NCI-H2227 (cell line): ENCODE data around the gene MT1X.
A peak's percentile ranks its signal among the peaks of the same experiment; 100 is the strongest.
"Not testable (repeated sequence)": the region's sequence is repeated elsewhere in the genome, so short reads cannot be mapped to it uniquely, and the experiment has no call there.

Source experiments
- DNase-seq: peaks from one replicate; lab custom pipeline; 2025; ENCODE audit not compliant: unreplicated experiment; lab: John Stamatoyannopoulos, UW

Gene MT1X

DNA sequence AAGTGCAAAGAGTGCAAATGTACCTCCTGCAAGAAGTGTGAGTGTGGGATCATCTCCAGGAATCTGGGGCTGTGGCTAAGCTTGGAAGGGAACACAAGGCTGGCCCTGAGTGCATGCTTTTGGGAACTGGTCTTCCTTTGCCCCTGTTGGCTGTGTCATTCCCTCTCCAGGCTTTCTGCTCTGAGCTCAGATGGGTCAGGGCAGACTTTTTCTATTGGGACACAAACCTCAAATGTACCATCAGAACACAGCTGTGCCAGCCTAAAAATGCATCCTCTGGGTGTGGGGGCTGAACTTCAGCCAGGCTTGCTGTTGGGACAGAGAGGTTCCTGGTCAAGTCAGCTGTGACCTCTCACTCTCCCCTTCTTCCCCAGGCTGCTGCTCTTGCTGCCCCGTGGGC, 29.7 kb upstream of the MT1X start:
- no peak for DNase-seq

GRCh38 chr16:56653218-56653617, 29.1 kb upstream of the MT1X start:
- no peak for DNase-seq

- DNase-seq, result peak; percentile 89
Measured at GRCh38 chr16:56657555-56658326, 24.5 kb upstream of the MT1X start, which contains the start of gene MT1F. Gene MT1F (plus strand): TSS chr16:56657959. CDS start chr16:56658059, 100 bp downstream.

DNA sequence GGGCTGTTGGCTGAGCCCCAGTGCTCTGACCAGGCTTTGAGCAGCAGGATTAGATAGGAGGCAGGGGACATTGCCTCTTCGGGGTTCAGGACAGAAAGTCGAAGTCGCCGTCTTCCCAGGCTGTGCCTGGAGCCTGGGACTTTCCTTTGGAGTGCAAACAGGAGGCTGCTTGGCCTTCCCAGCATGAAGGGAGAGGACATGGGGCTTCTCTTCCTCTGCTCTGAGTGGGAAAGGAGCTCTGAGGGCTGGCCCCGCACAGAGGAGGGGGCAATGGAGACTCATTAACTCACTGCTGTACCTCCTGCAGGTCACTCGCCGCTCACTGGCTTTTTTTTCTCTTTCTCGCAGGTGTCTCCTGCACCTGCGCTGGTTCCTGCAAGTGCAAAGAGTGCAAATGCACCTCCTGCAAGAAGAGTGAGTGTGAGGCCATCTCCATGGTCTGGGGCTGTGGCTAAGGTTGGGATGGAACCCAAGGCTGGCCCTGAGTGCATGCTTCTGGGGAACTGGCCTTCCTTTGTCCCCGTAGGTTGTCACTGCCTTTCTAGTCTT, 23.9 kb upstream of the MT1X start:
- no peak for DNase-seq

GRCh38 chr16:56662357-56663354, 19.6 kb upstream of the MT1X start:
- DNase-seq, result peak; percentile 60

DNA sequence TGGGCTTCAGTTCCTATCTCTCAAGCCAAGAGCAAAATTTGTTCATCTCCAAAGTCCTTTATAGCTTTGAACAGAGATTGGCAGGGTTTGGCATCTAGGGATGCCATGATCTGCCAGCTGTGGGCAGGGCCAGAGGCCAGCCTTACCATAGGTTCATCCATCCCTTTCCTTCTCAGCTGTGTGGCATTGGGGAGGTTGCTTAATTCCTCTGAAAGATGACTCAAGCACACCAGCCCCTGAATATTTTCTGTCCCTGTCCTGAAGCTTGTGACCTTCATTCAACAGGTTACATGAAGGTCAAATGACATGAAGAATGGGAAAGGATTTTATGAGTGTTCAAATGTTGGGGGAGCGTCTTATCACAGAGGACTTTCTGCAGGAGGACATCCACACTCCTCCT, 17.8 kb upstream of the MT1X start:
- DNase-seq, result no peak

GRCh38 chr16:56665286-56666261, 16.7 kb upstream of the MT1X start:
- DNase-seq, result not testable (repeated sequence)

- no peak for DNase-seq
Measured at GRCh38 chr16:56667581-56668571, 14.4 kb upstream of the MT1X start, which contains the start of gene MT1G. Gene MT1G (minus strand): TSS chr16:56668065. CDS start chr16:56667993, 72 bp downstream.

- DNase-seq, result no peak
Measured at GRCh38 chr16:56669005-56669839, 13.0 kb upstream of the MT1X start, which contains the start of gene MT1H. Gene MT1H (plus strand): TSS chr16:56669814. CDS start chr16:56669885, 71 bp downstream.

DNA sequence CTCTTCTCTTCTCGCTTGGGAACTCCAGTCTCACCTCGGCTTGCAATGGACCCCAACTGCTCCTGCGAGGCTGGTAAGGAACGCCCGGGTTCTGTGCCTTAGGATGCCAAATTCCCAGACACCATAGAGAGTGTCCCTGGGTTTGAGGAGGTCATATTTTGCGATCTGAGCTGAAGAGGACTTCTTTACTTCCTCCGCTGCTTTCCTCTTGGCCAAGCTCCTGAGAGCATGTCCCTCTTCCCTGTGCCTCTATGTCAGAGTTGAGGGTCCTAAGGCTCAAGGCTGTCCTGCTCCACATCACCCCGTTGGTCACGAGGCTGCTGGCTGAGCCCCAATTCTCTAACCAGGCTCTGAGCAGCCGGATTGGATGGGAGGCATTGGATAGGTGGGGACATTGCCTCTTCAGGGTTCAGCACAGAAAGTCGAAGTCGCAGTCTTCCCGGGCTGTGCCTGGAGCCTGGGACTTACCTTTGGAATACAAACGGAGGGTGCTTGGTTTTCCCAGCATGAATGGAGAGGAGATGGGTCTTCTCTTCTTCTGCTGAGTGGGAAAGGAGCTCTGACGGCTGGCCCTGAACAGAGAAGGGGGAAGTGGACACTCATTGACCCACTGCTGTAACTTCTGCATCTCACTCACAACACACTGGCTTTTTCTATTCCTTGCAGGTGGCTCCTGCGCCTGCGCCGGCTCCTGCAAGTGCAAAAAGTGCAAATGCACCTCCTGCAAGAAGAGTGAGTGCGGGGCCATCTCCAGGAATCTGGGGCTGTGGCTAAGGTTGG, 12.2 kb upstream of the MT1X start:
- no peak for DNase-seq

DNA sequence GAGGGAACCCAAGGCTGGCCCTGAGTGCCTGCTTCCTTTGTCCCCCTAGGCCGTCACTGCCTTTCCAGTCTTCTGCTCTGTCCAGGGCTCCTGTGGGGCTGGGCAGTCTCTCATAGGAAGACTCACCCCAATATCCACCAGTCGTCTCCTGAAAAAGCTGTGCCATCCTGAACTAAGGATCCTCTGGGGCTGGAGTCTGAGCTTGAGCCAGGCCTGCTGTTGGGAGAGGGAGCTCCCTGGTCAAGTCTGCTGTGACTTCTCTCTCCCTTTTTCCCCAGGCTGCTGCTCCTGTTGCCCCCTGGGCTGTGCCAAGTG, 11.7 kb upstream of the MT1X start:
- no peak for DNase-seq

DNA sequence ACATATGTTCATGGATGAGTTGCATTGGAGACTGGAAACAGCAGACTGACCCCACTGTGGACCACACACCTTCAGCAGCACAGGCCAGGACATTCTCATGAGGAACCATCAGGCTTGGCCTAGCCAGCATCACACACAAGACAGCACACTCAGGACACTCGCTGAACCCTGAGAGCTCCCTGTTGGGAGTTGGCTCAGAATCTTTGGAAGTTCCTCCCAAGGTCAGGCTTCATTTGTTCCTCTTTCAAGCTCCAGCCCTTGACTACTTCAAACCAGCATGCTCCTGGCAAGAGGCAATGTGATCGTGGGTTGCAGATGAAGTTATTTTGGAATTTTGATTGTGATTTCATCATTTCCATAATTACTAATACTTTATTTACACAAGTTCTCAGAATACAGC, 10.6 kb upstream of the MT1X start:
- DNase-seq, result not testable (repeated sequence)

DNA sequence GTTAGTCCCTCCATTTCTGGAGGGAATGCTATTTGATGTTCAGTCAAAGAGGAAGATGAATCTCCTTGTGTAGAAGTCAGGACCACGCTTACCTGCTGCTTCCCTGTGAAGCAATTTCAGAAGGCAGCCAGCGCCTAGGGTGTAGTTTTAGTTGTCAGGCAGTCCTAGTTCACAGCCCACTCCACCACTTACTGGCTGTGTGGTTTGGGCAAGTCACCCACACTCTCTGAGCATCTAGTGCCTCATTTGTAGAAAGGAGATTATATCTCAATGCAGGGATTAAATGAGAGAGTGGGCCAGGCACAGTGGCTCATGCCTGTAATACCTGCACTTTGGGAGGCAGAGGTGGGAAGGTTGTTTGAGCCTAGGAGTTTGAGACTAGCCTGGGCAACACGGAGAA, 10.1 kb upstream of the MT1X start:
- not testable (repeated sequence) for DNase-seq

- DNase-seq, result no peak
Measured at GRCh38 chr16:56672761-56673536, 9.3 kb upstream of the MT1X start.

GRCh38 chr16:56673921-56674320, 8.3 kb upstream of the MT1X start:
- DNase-seq, result peak; percentile 6

GRCh38 chr16:56674570-56674969, 7.7 kb upstream of the MT1X start:
- not testable (repeated sequence) for DNase-seq
